ENCODE results near the gene TRIM22. TPM values are rescaled to one million over a fixed set of nuclear protein-coding genes. Genes with fewer than 3 reads are reported as not detected.

TRIM22 gene
- total RNA-seq, 1 experiment from 2014 or later = 24.1 TPM

GRCh38 chr11:5749836-5750235 lies 60.2 kb downstream of the TRIM22 start:
- H3K36me3 Mint-ChIP-seq (ENCODE audit: insufficient read depth, unreplicated experiment) = no peaks in the 10 kb centered on the region
- no peaks in the 10 kb centered on the region for H3K9me3 Mint-ChIP-seq (ENCODE audit: unreplicated experiment)
- H3K27ac Mint-ChIP-seq (ENCODE audit: low read depth, unreplicated experiment) = no peak overlapping the region
- no peaks in the 10 kb centered on the region for H3K4me1 Mint-ChIP-seq (ENCODE audit: insufficient read depth, unreplicated experiment)
- no peak for DNase-seq (ENCODE audit: unreplicated experiment)
- intact Hi-C loops (cut with micrococcal nuclease) = no loop called here
- no peak overlapping the region for H3K4me3 Mint-ChIP-seq (ENCODE audit: unreplicated experiment)
- CTCF ChIA-PET = no interaction called here
- BruUV-seq (replicated peaks) = no TSS peak
- POLR2A ChIA-PET = interaction anchor here (0.6 kb wide), 1 partner anchor 60 kb away, joined by 3 read pairs; the partner anchor contains the start of gene TRIM22
- peaks cover 72% of the 10 kb centered on the region for H3K27me3 Mint-ChIP-seq (ENCODE audit: insufficient read depth, unreplicated experiment)
- no peak for TF ChIP-seq CTCF (IDR thresholded peaks at IDR 0.05; ENCODE audit: unreplicated experiment)

- no peak for TF ChIP-seq CTCF (IDR thresholded peaks at IDR 0.05; ENCODE audit: unreplicated experiment)
- POLR2A ChIA-PET = no interaction called here
- H3K4me1 Mint-ChIP-seq (ENCODE audit: insufficient read depth, unreplicated experiment) = no peaks in the 10 kb centered on the region
- H3K27ac Mint-ChIP-seq (ENCODE audit: low read depth, unreplicated experiment) = no peak within 1 kb of the TSS
- intact Hi-C loops (cut with micrococcal nuclease) = no loop called here
- peaks cover 81% of the 10 kb centered on the region for H3K27me3 Mint-ChIP-seq (ENCODE audit: insufficient read depth, unreplicated experiment)
- H3K36me3 Mint-ChIP-seq (ENCODE audit: insufficient read depth, unreplicated experiment) = peaks cover 6% of the 10 kb centered on the region
- BruUV-seq (replicated peaks) = no TSS peak
- H3K9me3 Mint-ChIP-seq (ENCODE audit: unreplicated experiment) = no peaks in the 10 kb centered on the region
- CTCF ChIA-PET = no interaction called here
- no peak within 1 kb of the TSS for H3K4me3 Mint-ChIP-seq (ENCODE audit: unreplicated experiment)
- no peak for DNase-seq (ENCODE audit: unreplicated experiment)
These were observed 64.4 kb downstream of the TRIM22 start, which contains the start of gene OR52N4 for GRCh38 chr11:5753943-5754342. OR52N4 (plus strand) TSS chr11:5754243; CDS start chr11:5754741, 498 bp downstream.

Other genes with a start within 250 kb of the TRIM22 start
- gene OR51I1, start 248.3 kb upstream of the TRIM22 start, total RNA-seq (2022) = not detected in 2 replicates
- gene OR51I2, start 240.5 kb upstream of the TRIM22 start, total RNA-seq (2022) = not detected in 2 replicates
- gene OR52D1, start 201.1 kb upstream of the TRIM22 start, total RNA-seq (2022) = not detected in 2 replicates
- not detected in 2 replicates for gene UBQLN3, start 179.8 kb upstream of the TRIM22 start, total RNA-seq (2022)
- gene UBQLNL, start 173.1 kb upstream of the TRIM22 start, total RNA-seq (2022) = not detected in 2 replicates
- not detected in 2 replicates for gene OR52H1, start 141.2 kb upstream of the TRIM22 start, total RNA-seq (2022)
- gene OR52B6, start 108.9 kb upstream of the TRIM22 start, total RNA-seq (2022) = not detected in 2 replicates
- 0.74 and 0.75 TPM in 2 replicates for gene TRIM6, start 93.2 kb upstream of the TRIM22 start, total RNA-seq (2022)
- gene TRIM34, start 64.8 kb upstream of the TRIM22 start, total RNA-seq (2022) = 0.96 and 2.1 TPM in 2 replicates
- gene TRIM5, start 4.7 kb upstream of the TRIM22 start, total RNA-seq (2022) = 27.9 and 28.6 TPM in 2 replicates
- not detected in 2 replicates for gene OR56B1, start 46.7 kb downstream of the TRIM22 start, total RNA-seq (2022)
- not detected in 2 replicates for gene OR52N4, start 64.5 kb downstream of the TRIM22 start, total RNA-seq (2022)
- gene OR52N5, start 93.6 kb downstream of the TRIM22 start, total RNA-seq (2022) = not detected in 2 replicates
- gene OR52N1, start 101.5 kb downstream of the TRIM22 start, total RNA-seq (2022) = not detected in 2 replicates
- not detected in 2 replicates for gene OR52N2, start 119.1 kb downstream of the TRIM22 start, total RNA-seq (2022)
- gene OR52E6, start 152.1 kb downstream of the TRIM22 start, total RNA-seq (2022) = not detected in 2 replicates
- gene OR52E8, start 167.9 kb downstream of the TRIM22 start, total RNA-seq (2022) = not detected in 2 replicates
- not detected in 2 replicates for gene OR52E4, start 190.8 kb downstream of the TRIM22 start, total RNA-seq (2022)
- not detected in 2 replicates for gene OR52E5, start 203.4 kb downstream of the TRIM22 start, total RNA-seq (2022)

All from MCF 10A (cell line).